ENCODE results near the gene CDKN2C.
A peak's percentile ranks its signal among the peaks of the same experiment; 100 is the strongest.

Gene CDKN2C

DNA sequence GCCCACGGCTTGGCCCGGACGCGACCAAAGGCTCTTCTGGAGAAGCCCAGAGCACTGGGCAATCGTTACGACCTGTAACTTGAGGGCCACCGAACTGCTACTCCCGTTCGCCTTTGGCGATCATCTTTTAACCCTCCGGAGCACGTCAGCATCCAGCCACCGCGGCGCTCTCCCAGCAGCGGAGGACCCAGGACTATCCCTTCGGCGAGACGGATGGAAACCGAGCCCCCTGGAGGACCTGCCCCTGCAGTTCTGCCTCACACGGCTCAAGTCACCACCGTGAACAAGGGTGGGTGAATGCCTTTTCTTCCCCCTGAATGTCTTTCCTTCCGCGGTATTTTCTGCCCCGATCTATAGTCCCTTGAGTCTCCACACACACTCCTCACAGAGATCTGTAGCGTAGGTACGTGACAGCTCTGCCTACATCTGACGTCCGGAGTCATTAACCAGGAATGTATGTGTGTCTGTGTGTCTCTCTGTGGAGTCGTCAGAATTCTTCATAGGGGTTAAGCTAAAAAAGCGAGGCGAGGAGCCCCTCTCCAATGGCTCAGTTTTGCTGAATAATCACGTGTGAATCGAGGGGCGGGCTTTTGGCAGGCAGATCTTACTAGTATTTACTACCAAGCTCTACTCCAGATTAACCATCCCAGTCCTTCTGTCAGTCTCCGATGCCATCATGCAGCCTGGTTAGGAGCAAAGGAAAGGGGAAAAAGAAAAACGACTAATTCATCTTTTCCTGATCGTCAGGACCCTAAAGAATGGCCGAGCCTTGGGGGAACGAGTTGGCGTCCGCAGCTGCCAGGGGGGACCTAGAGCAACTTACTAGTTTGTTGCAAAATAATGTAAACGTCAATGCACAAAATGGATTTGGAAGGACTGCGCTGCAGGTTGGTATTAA is at the start of gene CDKN2C:
Gene CDKN2C, plus strand, starts transcription at position 635 of the 898 bp plus-strand sequence. Its CDS starts 124 bp downstream, at position 759.
- Histone ChIP-seq H3K27ac (peak within 1 kb of the TSS; percentile 98 to 99), H3K4me3 (peak within 1 kb of the TSS; percentile 89)
- TF ChIP-seq CTCF (IDR thresholded peaks at IDR 0.05), result no peak
- DNase-seq (ENCODE audit: low spot score), result peak; percentile 93

DNA sequence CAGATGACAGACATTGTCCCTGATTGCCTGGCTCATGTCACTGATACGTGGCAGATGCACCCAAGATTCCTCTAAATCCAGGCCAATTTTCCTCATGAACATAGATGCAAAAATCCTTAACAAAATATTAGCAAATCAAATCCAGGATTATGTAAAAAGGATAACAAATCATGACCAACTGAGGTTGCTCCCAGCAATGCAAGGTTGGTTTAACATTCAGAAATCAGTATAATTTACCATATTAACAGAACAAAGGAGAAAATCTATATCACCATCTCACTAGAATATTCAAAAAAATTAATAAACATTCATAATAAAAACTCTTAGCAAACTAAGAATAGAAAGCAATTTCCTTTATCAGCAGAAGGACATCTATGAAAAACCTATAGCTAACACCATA is 49.6 kb upstream of the CDKN2C start:
- Histone ChIP-seq H3K4me3 (no peak overlapping the region), H3K27ac (no peak overlapping the region)
- no peak for DNase-seq (ENCODE audit: low spot score)
- TF ChIP-seq CTCF (IDR thresholded peaks at IDR 0.05), result no peak

- H3K4me3 ChIP-seq, result no peak overlapping the region
- no peak for DNase-seq (ENCODE audit: low spot score)
- TF ChIP-seq CTCF (IDR thresholded peaks at IDR 0.05), result no peak
- no peak overlapping the region for H3K27ac ChIP-seq
Measured at GRCh38 chr1:50921029-50921428, 49.0 kb upstream of the CDKN2C start.

DNA sequence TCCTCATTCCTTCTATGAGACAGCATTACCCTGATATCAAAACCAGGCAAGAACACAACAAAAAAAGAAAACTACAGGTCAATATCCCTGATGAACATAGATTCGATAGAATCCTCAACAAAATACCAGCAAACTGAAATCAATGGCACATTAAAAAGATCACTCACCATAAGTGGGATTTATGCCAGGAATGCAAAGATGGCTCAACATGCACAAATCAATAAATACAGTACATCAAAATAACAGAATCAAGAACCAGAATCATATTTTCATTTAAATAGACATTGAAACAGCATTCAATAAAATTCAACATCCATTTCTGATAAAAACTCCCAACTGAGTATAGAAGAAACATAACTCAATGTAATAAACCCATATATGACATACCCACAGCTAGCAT is 46.5 kb upstream of the CDKN2C start:
- TF ChIP-seq CTCF (IDR thresholded peaks at IDR 0.05), result no peak
- no peak for DNase-seq (ENCODE audit: low spot score)
- Histone ChIP-seq H3K27ac (no peak overlapping the region), H3K4me3 (no peak overlapping the region)

DNA sequence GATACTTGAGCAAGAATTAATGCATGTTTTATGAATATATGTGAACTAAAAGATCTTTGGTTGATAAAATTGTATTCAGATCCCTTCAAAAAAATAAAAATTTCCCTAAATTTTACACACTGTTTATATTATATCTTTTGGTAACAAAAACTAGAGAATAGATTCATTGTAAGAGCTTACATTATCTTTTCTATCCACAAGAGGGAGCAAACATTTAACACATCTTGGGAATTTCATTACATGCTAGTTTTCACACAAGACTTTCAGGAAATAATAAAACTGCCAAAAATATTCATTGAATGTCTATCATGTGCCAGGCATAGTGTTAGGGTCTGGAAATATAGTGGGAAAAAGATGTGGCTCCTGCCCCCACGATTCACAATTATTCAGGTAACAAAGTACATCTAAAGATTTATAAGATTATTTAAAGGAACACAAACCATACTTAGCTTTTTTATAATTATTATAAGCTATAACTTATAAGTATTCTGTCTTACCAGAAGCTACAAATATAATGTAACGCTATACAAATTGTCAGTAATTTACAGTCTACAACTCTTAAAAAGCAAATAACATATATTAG is 40.6 kb upstream of the CDKN2C start:
- Histone ChIP-seq H3K27ac (no peak overlapping the region), H3K4me3 (no peak overlapping the region)
- peak; percentile 35 for TF ChIP-seq CTCF (IDR thresholded peaks at IDR 0.05)
- DNase-seq (ENCODE audit: low spot score), result no peak

DNA sequence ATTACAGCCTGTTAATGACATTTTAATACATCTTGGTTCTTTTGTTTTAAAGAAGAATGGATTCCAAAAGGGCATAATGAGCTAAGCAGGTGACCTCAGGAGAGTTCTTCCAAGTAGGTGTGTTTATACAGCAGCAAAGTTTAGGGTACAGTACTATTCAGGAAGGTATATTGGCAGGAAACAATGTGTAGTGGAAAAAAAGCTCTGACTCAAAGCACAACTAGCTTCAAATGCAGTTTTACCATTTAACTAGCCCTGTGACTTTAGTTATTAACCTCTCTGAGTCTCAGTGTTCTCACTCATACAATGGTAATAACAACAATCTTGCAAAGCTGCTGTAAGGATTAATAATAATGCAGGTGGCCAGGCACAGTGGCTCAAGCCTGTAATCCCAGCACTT is 39.9 kb upstream of the CDKN2C start:
- Histone ChIP-seq H3K4me3 (no peak overlapping the region), H3K27ac (no peak overlapping the region)
- DNase-seq (ENCODE audit: low spot score), result no peak
- TF ChIP-seq CTCF (IDR thresholded peaks at IDR 0.05), result no peak

All from coronary artery (tissue), 2 donors.